PFSK-1 (cell line): Measurements from ENCODE around the gene KDM3B.

Experiments used
- POLR2AphosphoS5 ChIP-seq: IDR thresholded peaks from 2 replicates; pipeline ENCODE4 v1.6.1; 2012; ENCODE audit warnings: low read depth, mild to moderate bottlenecking, control low read depth, low read length, moderate library complexity
- SIN3A ChIP-seq: IDR thresholded peaks from 2 replicates; pipeline ENCODE4 v1.6.1; 2012; ENCODE audit warnings: mild to moderate bottlenecking, low read length, moderate library complexity, borderline replicate concordance; ENCODE audit not compliant: insufficient read depth

GRCh38 chr5:138352071-138352721 lies at the start of gene KDM3B:
- TF ChIP-seq SIN3A, result no peak
- TF ChIP-seq POLR2AphosphoS5, result no peak
